Common myeloid progenitor, CD34-positive (primary cell): ENCODE results near the gene KCNJ4.

ENCODE experiments used
- CTCF ChIA-PET: fragments of 350-600 bp; sonication (Branson Sonifier 250); formaldehyde crosslinking; loops from one replicate; lab custom pipeline; 2021; ENCODE audit warnings: antibody characterized with exemption; lab: Charles Lee
- POLR2A ChIA-PET: fragments of 350-600 bp; sonication (Branson Sonifier 250); formaldehyde crosslinking; loops from one replicate; lab custom pipeline; 2021; ENCODE audit warnings: antibody characterized with exemption; lab: Charles Lee
- DNase-seq, 3 donors: peaks; one replicate each; pipeline versions ENCODE4 v3.0.0 to v3.0.0-alpha.2; 2013
- H3K27ac ChIP-seq, 2 experiments: 1 replicate in 1 of 2; 2 replicates in 1 of 2; pipeline ENCODE4 v1.7.0; 2013; ENCODE audit warnings: inconsistent platforms in 2 of 2, low read length in 2 of 2, mild to moderate bottlenecking in 2 of 2, low read depth in 1 of 2, moderate library complexity in 1 of 2; ENCODE audit not compliant: severe bottlenecking in 2 of 2, insufficient read depth in 1 of 2, poor library complexity in 1 of 2
- H3K27me3 ChIP-seq, 5 experiments: replicated peaks in 2 of 5; 1 replicate in 3 of 5; 2 replicates in 2 of 5; pipeline versions ENCODE4 v1.6.1 to v1.7.0; 2013; ENCODE audit warnings: low read length in 4 of 5, mild to moderate bottlenecking in 2 of 5, moderate library complexity in 2 of 5, inconsistent platforms in 1 of 5; ENCODE audit not compliant: insufficient read depth in 5 of 5, control insufficient read depth in 4 of 5
- H3K36me3 ChIP-seq, 4 experiments: 1 replicate in 2 of 4; 2 replicates in 2 of 4; pipeline versions ENCODE4 v1.6.1 to v1.7.0; 2013; ENCODE audit warnings: low read length in 3 of 4, control low read depth in 1 of 4, mild to moderate bottlenecking in 1 of 4; ENCODE audit not compliant: control insufficient read depth in 4 of 4, insufficient read depth in 4 of 4
- H3K4me1 ChIP-seq, 4 experiments: 1 replicate in 3 of 4; 2 replicates in 1 of 4; pipeline versions ENCODE4 v1.6.1 to v1.7.1; 2013; ENCODE audit warnings: low read length in 3 of 4, mild to moderate bottlenecking in 3 of 4, control low read depth in 1 of 4, inconsistent platforms in 1 of 4, moderate library complexity in 1 of 4; ENCODE audit not compliant: control insufficient read depth in 4 of 4, insufficient read depth in 4 of 4; ENCODE audit errors: control extremely low read depth in 1 of 4
- H3K4me3 ChIP-seq, 7 experiments: 1 replicate in 4 of 7; 2 replicates in 3 of 7; pipeline versions ENCODE4 v1.5.1 to v1.7.0; 2013; ENCODE audit warnings: mild to moderate bottlenecking in 7 of 7, low read length in 6 of 7, moderate library complexity in 6 of 7, inconsistent platforms in 2 of 7, low read depth in 2 of 7, control low read depth in 1 of 7; ENCODE audit not compliant: insufficient read depth in 4 of 7, control insufficient read depth in 1 of 7; ENCODE audit errors: extremely low read depth in 1 of 7
- H3K9me3 ChIP-seq, 5 experiments: 1 replicate in 4 of 5; 2 replicates in 1 of 5; pipeline versions ENCODE4 v1.6.1 to v1.7.1; 2013; ENCODE audit warnings: low read length in 4 of 5, mild to moderate bottlenecking in 2 of 5, inconsistent platforms in 1 of 5, low read depth in 1 of 5, moderate library complexity in 1 of 5; ENCODE audit not compliant: control insufficient read depth in 4 of 5, insufficient read depth in 2 of 5; ENCODE audit errors: control extremely low read depth in 1 of 5
- WGBS: methylation state at CpG from one replicate; pipeline ENCODE4 v1.1.5; 2013; ENCODE audit not compliant: insufficient coverage; 5-methylcytosine and 5-hydroxymethylcytosine counted together

Gene KCNJ4

GRCh38 chr22:38491707-38492348 is 36.8 kb upstream of the KCNJ4 start:
- POLR2A ChIA-PET: interaction anchor here (0.6 to 0.7 kb wide), 2 partner anchors 36 to 91 kb away, joined by 4 read pairs; no protein-coding TSS in a partner anchor
- CTCF ChIA-PET: interaction anchor here (0.7 to 2.7 kb wide), 2 partner anchors 10 to 12 kb away, joined by 3 to 13 read pairs; no protein-coding TSS in a partner anchor
- Histone ChIP-seq H3K27ac (no peak overlapping the region), H3K4me3 (no peak overlapping the region), H3K4me1 (peaks cover 0 to 2% (median 0%) of the 10 kb centered on the region in 4 experiments), H3K27me3 (no peaks in the 10 kb centered on the region), H3K9me3 (no peaks in the 10 kb centered on the region), H3K36me3 (peaks cover 36 to 95% (median 83%) of the 10 kb centered on the region in 4 experiments)
- DNase-seq: no peak
- 86% methylated on average over 1 of the region's 5 CpGs for WGBS

- H3K27ac ChIP-seq: no peak overlapping the region
- H3K36me3 ChIP-seq: peaks cover 40 to 95% (median 83%) of the 10 kb centered on the region in 4 experiments
- CTCF ChIA-PET: interaction anchor here (0.9 to 2.1 kb wide), 4 partner anchors 9 to 80 kb away, joined by 3 to 11 read pairs (median 4); no protein-coding TSS in a partner anchor
- H3K27me3 ChIP-seq: no peaks in the 10 kb centered on the region
- no peaks in the 10 kb centered on the region for H3K9me3 ChIP-seq
- POLR2A ChIA-PET: interaction anchor here (0.6 to 3.2 kb wide), 3 partner anchors 12 to 90 kb away, joined by 4 to 13 read pairs (median 4); no protein-coding TSS in a partner anchor
- peaks cover 0 to 2% (median 0%) of the 10 kb centered on the region in 4 experiments for H3K4me1 ChIP-seq
- WGBS: no CpG with 5 or more reads among the region's 1 CpG
- no peak overlapping the region for H3K4me3 ChIP-seq
- no peak for DNase-seq
These were observed 35.9 kb upstream of the KCNJ4 start for GRCh38 chr22:38490915-38491314.

- Histone ChIP-seq H3K9me3 (no peaks in the 10 kb centered on the region), H3K36me3 (peaks cover 38 to 94% (median 83%) of the 10 kb centered on the region in 4 experiments), H3K27me3 (no peaks in the 10 kb centered on the region), H3K27ac (peak overlapping the region in 1 of 2 experiments; percentile 12), H3K4me3 (no peak overlapping the region), H3K4me1 (peaks cover 0 to 2% (median 0%) of the 10 kb centered on the region in 4 experiments)
- ChIA-PET POLR2A (interaction anchor here (3.2 kb wide), 1 partner anchor 12 kb away, joined by 13 read pairs; no protein-coding TSS in a partner anchor), CTCF (interaction anchor here (0.9 to 2.1 kb wide), 4 partner anchors 9 to 80 kb away, joined by 3 to 11 read pairs (median 4); no protein-coding TSS in a partner anchor)
- WGBS: 10% methylated on average over 1 of the region's 2 CpGs
- peak in 2 of 3 donors; percentile 36 to 44 for DNase-seq
These were observed 35.5 kb upstream of the KCNJ4 start for GRCh38 chr22:38490475-38490874.

GRCh38 chr22:38489561-38490145 is 34.7 kb upstream of the KCNJ4 start:
- H3K4me1 ChIP-seq: peaks cover 0 to 2% (median 0%) of the 10 kb centered on the region in 4 experiments
- H3K27me3 ChIP-seq: no peaks in the 10 kb centered on the region
- H3K36me3 ChIP-seq: peaks cover 34 to 96% (median 83%) of the 10 kb centered on the region in 4 experiments
- H3K9me3 ChIP-seq: no peaks in the 10 kb centered on the region
- H3K27ac ChIP-seq: no peak overlapping the region
- CTCF ChIA-PET: interaction anchor here (1.2 to 2.1 kb wide), 3 partner anchors 10 to 114 kb away, joined by 3 to 11 read pairs (median 6); no protein-coding TSS in a partner anchor
- DNase-seq: no peak
- WGBS: 100% methylated on average over 6 of the region's 7 CpGs
- no peak overlapping the region for H3K4me3 ChIP-seq
- POLR2A ChIA-PET: interaction anchor here (1.1 to 3.2 kb wide), 2 partner anchors 9 to 13 kb away, joined by 4 to 13 read pairs; no protein-coding TSS in a partner anchor

- 96% methylated on average over 13 of the region's 17 CpGs for WGBS
- Histone ChIP-seq H3K36me3 (peaks cover 30 to 96% (median 84%) of the 10 kb centered on the region in 4 experiments), H3K9me3 (no peaks in the 10 kb centered on the region), H3K27ac (no peak overlapping the region), H3K4me3 (no peak overlapping the region), H3K4me1 (peaks cover 0 to 2% (median 0%) of the 10 kb centered on the region in 4 experiments), H3K27me3 (no peaks in the 10 kb centered on the region)
- POLR2A ChIA-PET: interaction anchor here (1.1 to 3.2 kb wide), 2 partner anchors 10 to 14 kb away, joined by 4 to 13 read pairs; no protein-coding TSS in a partner anchor
- no peak for DNase-seq
- CTCF ChIA-PET: interaction anchor here (1.2 to 2.1 kb wide), 3 partner anchors 11 to 114 kb away, joined by 3 to 11 read pairs (median 6); no protein-coding TSS in a partner anchor
These were observed 34.1 kb upstream of the KCNJ4 start for GRCh38 chr22:38489142-38489541.

GRCh38 chr22:38487946-38488345 is 32.9 kb upstream of the KCNJ4 start:
- no peak overlapping the region for H3K4me3 ChIP-seq
- peaks cover 22 to 96% (median 85%) of the 10 kb centered on the region in 4 experiments for H3K36me3 ChIP-seq
- ChIA-PET CTCF (interaction anchor here (0.8 to 1.9 kb wide), 2 partner anchors 13 to 19 kb away, joined by 3 to 4 read pairs; partner anchors contain the start of gene KDELR3), POLR2A (interaction anchor here (3.2 kb wide), 1 partner anchor 15 kb away, joined by 13 read pairs; no protein-coding TSS in a partner anchor)
- peaks cover 0 to 2% (median 0%) of the 10 kb centered on the region in 4 experiments for H3K4me1 ChIP-seq
- DNase-seq: no peak
- H3K9me3 ChIP-seq: no peaks in the 10 kb centered on the region
- 100% methylated on average over 1 of the region's 6 CpGs for WGBS
- no peak overlapping the region for H3K27ac ChIP-seq
- H3K27me3 ChIP-seq: no peaks in the 10 kb centered on the region
